Spleen (tissue), 11 donors: ENCODE results near the gene SIRPB2. TPM values are rescaled to one million over a fixed set of nuclear protein-coding genes. Genes with fewer than 3 reads are reported as not detected.
A peak's percentile ranks its signal among the peaks of the same experiment; 100 is the strongest.

Experiments used
- DNase-seq: peaks from one replicate; pipeline ENCODE4 v3.0.0-alpha.2; 2020
- H3K27ac ChIP-seq, 8 donors: fragments of 200-600 bp; sonication (generic) in 7 of 8; 1 replicate in 4 of 8; 2 replicates in 4 of 8; pipeline versions ENCODE4 v1.5.0 to v1.8.0; 2016 to 2021; ENCODE audit warnings: inconsistent platforms in 4 of 8, mild to moderate bottlenecking in 4 of 8, moderate library complexity in 1 of 8
- H3K27me3 ChIP-seq, 7 donors: fragments of 200-600 bp; sonication (generic) in 6 of 7; replicated peaks in 1 of 7; 1 replicate in 4 of 7; 2 replicates in 3 of 7; pipeline versions ENCODE4 v1.5.0 to v1.8.0; 2016 to 2021; ENCODE audit warnings: inconsistent platforms in 3 of 7, mild to moderate bottlenecking in 1 of 7
- H3K36me3 ChIP-seq, 6 donors: fragments of 200-600 bp; sonication (generic) in 5 of 6; 1 replicate in 4 of 6; 2 replicates in 2 of 6; pipeline versions ENCODE4 v1.5.0 to v1.8.0; 2016 to 2021; ENCODE audit warnings: inconsistent platforms in 2 of 6
- H3K4me1 ChIP-seq, 6 donors: fragments of 200-600 bp; sonication (generic) in 5 of 6; 1 replicate in 3 of 6; 2 replicates in 3 of 6; pipeline versions ENCODE4 v1.5.0 to v1.8.0; 2016 to 2021; ENCODE audit warnings: inconsistent platforms in 3 of 6
- H3K4me3 ChIP-seq, 8 donors: fragments of 200-600 bp; sonication (generic) in 7 of 8; 1 replicate in 4 of 8; 2 replicates in 4 of 8; pipeline versions ENCODE4 v1.5.0 to v1.8.0; 2016 to 2021; ENCODE audit warnings: inconsistent platforms in 4 of 8, mild to moderate bottlenecking in 4 of 8, moderate library complexity in 2 of 8
- H3K9me3 ChIP-seq, 8 donors: fragments of 200-600 bp; sonication (generic) in 7 of 8; 1 replicate in 4 of 8; 2 replicates in 4 of 8; pipeline versions ENCODE4 v1.5.0 to v1.8.0; 2016 to 2021; ENCODE audit warnings: inconsistent platforms in 4 of 8
- CTCF ChIP-seq, 11 experiments: fragments of 200-600 bp in 7 of 11; fragments of 450-650 bp in 4 of 11; sonication (generic) in 4 of 11; IDR thresholded peaks in 8 of 11; conservative IDR thresholded peaks in 3 of 11; 1 replicate in 7 of 11; 2 replicates in 4 of 11; pipeline versions ENCODE4 v1.4.0 to v1.8.0; 2016 to 2021; ENCODE audit warnings: antibody characterized with exemption in 11 of 11, inconsistent platforms in 4 of 11, mild to moderate bottlenecking in 1 of 11
- POLR2A ChIP-seq, 3 donors: fragments of 450-650 bp; IDR thresholded peaks; one replicate each; pipeline ENCODE4 v1.5.1; 2017; ENCODE audit warnings: antibody characterized with exemption in 3 of 3, mild to moderate bottlenecking in 1 of 3
- POLR2AphosphoS5 ChIP-seq, 3 donors: sonication (generic); formaldehyde crosslinking; IDR thresholded peaks; one replicate each; pipeline ENCODE4 v1.5.1; 2017; ENCODE audit warnings: antibody characterized with exemption in 3 of 3
- WGBS, 5 donors: extraction: QIAGEN DNeasy Blood & Tissue Kit in 3 of 5; methylation state at CpG; one replicate each; pipeline versions ENCODE4 v1.1.5 to v1.1.7; 2013 to 2018; 5-methylcytosine and 5-hydroxymethylcytosine counted together
- intact Hi-C: fragments of 100-400 bp; cut with DNase I; formaldehyde crosslinking; loops from one replicate; pipeline ENCODE4 v1.15.0; 2023; ENCODE audit warnings: low total_unique reads
- polyA plus RNA-seq, 3 donors: library from polyadenylated mRNA; stranded (reverse); fragments of 200-250 nt; gene quantifications; one replicate each; pipeline ENCODE4 v1.2.1, GENCODE V29; 2013
- total RNA-seq, 7 donors: library from RNA; depleted of rRNA in 3 of 7; stranded (reverse); fragments of >200 nt in 3 of 7; fragmentation: NEBNext Ultra II Directional in 4 of 7; extraction: Animal tissue kit (Norgen Biotek cat#: 25700) in 4 of 7; gene quantifications; one replicate each; pipeline versions ENCODE4 v1.1.0 to v1.2.1, GENCODE V29; 2016 to 2021
- donor health status: healthy with polysubstance abuse.
- donor health status: DM: no; HTN: no; CAD: no; lungs with moderate emphysema.
- donor health status: DM: no; HTN: no; CAD: no.
- donor health status: Bipolar disorder and iron deficiency.
- donor health status: healthy.
- donor health status: DM: no; HTN: no; CAD: no.
- donor health status: DM: yes; HTN: yes; CAD: no.

Gene SIRPB2
- total and polyA plus RNA-seq, 10 donors, result 2.1 to 92.2 (median 31.4) TPM

- H3K27me3 ChIP-seq, result no peaks in the 10 kb centered on the region
- H3K36me3 ChIP-seq, result no peaks in the 10 kb centered on the region
- no peak overlapping the region for H3K4me3 ChIP-seq
- DNase-seq, result no peak
- TF ChIP-seq POLR2AphosphoS5 (IDR thresholded peaks at IDR 0.05) (no peak), CTCF (IDR thresholded peaks at IDR 0.05 in 8 of 11, conservative IDR thresholded peaks at IDR 0.05 in 3 of 11) (no peak), POLR2A (IDR thresholded peaks at IDR 0.05) (no peak)
- WGBS, 5 donors, result 81 to 94% (median 90%) methylated on average over 1 of the region's 1 CpG
- peaks cover 0 to 25% (median 14%) of the 10 kb centered on the region in 6 donors for H3K4me1 ChIP-seq
- H3K27ac ChIP-seq, result peak overlapping the region in 1 of 8 donors; percentile 18
- intact Hi-C loops, result no loop called here
- H3K9me3 ChIP-seq, result no peaks in the 10 kb centered on the region
Observed at GRCh38 chr20:1526310-1526709, 35.1 kb upstream of the SIRPB2 start.

- Histone ChIP-seq H3K4me1 (peaks cover 0 to 25% (median 14%) of the 10 kb centered on the region in 6 donors), H3K27me3 (no peaks in the 10 kb centered on the region), H3K36me3 (no peaks in the 10 kb centered on the region), H3K4me3 (no peak overlapping the region), H3K9me3 (no peaks in the 10 kb centered on the region), H3K27ac (peak overlapping the region in 1 of 8 donors; percentile 40)
- intact Hi-C loops, result no loop called here
- 5 to 29% (median 16%) methylated on average over 4 of the region's 4 CpGs for WGBS, 5 donors
- no peak for DNase-seq
- TF ChIP-seq POLR2A (IDR thresholded peaks at IDR 0.05) (no peak), CTCF (IDR thresholded peaks at IDR 0.05 in 8 of 11, conservative IDR thresholded peaks at IDR 0.05 in 3 of 11) (no peak), POLR2AphosphoS5 (IDR thresholded peaks at IDR 0.05) (no peak)
Observed at GRCh38 chr20:1524004-1524403, 32.8 kb upstream of the SIRPB2 start.

GRCh38 chr20:1517010-1517409, 25.8 kb upstream of the SIRPB2 start:
- no peaks in the 10 kb centered on the region for H3K36me3 ChIP-seq
- H3K4me1 ChIP-seq, result no peaks in the 10 kb centered on the region
- H3K4me3 ChIP-seq, result no peak overlapping the region
- peaks cover 0 to 11% (median 0%) of the 10 kb centered on the region in 7 donors for H3K27me3 ChIP-seq
- 68 to 84% (median 78%) methylated on average over 5 of the region's 5 CpGs for WGBS, 5 donors
- H3K9me3 ChIP-seq, result peaks cover 0 to 13% (median 4%) of the 10 kb centered on the region in 8 donors
- no peak for TF ChIP-seq POLR2AphosphoS5 (IDR thresholded peaks at IDR 0.05)
- no peak for TF ChIP-seq CTCF (IDR thresholded peaks at IDR 0.05 in 8 of 11, conservative IDR thresholded peaks at IDR 0.05 in 3 of 11)
- TF ChIP-seq POLR2A (IDR thresholded peaks at IDR 0.05), result no peak
- DNase-seq, result no peak
- intact Hi-C loops, result no loop called here
- H3K27ac ChIP-seq, result no peak overlapping the region

- no peaks in the 10 kb centered on the region for H3K36me3 ChIP-seq
- intact Hi-C loops, result no loop called here
- no peak for TF ChIP-seq POLR2A (IDR thresholded peaks at IDR 0.05)
- TF ChIP-seq CTCF (IDR thresholded peaks at IDR 0.05 in 8 of 11, conservative IDR thresholded peaks at IDR 0.05 in 3 of 11), result no peak
- no peak for TF ChIP-seq POLR2AphosphoS5 (IDR thresholded peaks at IDR 0.05)
- no peak for DNase-seq
- H3K27ac ChIP-seq, result no peak overlapping the region
- peaks cover 0 to 13% (median 4%) of the 10 kb centered on the region in 8 donors for H3K9me3 ChIP-seq
- peaks cover 0 to 11% (median 0%) of the 10 kb centered on the region in 7 donors for H3K27me3 ChIP-seq
- H3K4me3 ChIP-seq, result no peak overlapping the region
- 71 to 88% (median 88%) methylated on average over 1 of the region's 1 CpG for WGBS, 5 donors
- no peaks in the 10 kb centered on the region for H3K4me1 ChIP-seq
Observed at GRCh38 chr20:1513801-1514200, 22.6 kb upstream of the SIRPB2 start.
